Activated CD4-positive, alpha-beta T cell treated with anti-CD3 and anti-CD28 coated beads for 24 hours (primary cell): ENCODE results near the gene CUX1.
"Not testable (repeated sequence)": the region's sequence is repeated elsewhere in the genome, so short reads cannot be mapped to it uniquely, and the experiment has no call there.

ENCODE experiments used
- DNase-seq, 2 donors: peaks; one replicate each; pipeline ENCODE4 v3.0.0-alpha.2; 2020; ENCODE audit warnings: low read depth in 2 of 2

CUX1 gene

DNA sequence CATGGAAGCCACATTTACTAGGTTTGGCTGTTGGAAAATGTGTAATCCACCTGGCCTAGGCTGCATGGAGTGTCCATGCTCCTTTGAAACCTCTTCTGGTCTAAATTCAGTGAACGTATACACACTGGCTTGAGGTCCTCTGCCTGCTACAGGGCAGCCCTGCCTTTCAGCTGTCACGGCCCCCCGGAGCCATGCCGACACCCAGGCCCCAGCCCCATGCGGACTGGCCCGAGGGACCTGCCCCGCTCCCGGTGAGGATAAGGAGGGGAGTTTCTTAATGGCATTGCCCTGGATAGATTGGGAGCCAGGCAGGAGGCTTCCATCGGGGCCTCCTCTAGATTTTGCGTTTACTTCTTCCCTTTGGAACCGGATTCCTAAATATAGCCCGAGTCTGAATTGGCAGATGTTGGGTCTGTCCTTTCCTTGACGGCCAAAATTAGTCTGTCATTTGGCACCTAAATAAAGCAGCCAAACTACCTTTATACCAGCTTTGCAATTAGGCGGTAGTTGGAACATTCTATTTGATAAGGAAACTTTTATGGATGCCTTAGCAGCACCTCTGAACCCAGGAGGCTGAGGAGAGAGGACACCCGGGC lies 397.1 kb downstream of the CUX1 start:
- DNase-seq = no peak

- no peak for DNase-seq
These were observed 397.8 kb downstream of the CUX1 start for GRCh38 chr7:102215256-102215655.

DNA sequence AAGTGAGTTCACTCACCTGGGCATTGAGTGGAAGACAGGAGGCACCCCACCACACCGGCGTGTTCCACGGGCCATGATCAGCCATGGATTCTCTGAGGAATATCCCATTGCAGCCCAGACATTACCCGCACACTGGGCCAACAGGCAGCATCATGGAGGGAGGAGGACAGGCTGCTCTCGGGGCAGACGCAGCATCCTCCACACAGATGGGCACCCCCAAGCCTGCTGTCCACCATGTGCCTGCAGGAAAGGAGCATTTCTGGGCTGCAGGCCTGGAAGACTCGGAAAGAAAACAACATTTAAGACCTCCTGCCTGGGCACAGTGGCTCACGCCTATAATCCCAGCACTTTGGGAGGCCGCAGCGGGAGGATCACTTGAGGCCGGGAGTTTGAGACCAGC lies 398.3 kb downstream of the CUX1 start:
- no peak for DNase-seq

DNA sequence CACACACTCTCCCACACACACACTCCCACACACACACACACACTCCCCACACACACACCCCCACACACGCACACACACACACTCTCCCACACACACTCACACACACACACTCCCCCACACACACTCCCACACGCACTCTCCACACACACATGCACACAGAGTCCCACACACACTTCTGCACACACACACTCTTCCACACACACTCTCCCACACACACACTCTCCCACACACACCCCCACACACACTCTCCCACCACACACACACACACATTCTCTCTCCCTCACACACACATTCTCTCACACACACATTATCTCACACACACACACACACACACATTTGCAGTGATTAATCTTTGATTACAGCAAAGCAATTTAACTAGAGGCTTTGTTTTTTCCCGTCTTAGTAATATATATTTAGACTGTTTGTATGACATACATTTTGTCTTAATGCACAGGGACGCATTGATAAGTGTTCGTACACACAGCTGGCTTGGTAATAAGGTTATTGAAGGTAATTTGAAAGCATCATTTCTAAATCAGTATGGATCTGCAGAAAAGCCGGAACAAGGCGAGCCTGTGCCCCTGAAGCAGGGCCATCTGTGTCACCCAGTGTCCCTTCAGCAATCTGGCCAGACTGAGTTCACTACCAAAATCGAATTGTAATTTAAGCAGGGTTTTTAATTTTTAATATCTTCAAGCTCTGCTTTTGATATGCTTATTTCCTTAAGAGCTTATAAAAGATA lies 399.3 kb downstream of the CUX1 start:
- no peak for DNase-seq

GRCh38 chr7:102220229-102220850 lies 402.9 kb downstream of the CUX1 start:
- no peak for DNase-seq

- no peak for DNase-seq
These were observed 403.8 kb downstream of the CUX1 start for GRCh38 chr7:102220960-102221800.

- no peak for DNase-seq
These were observed 404.5 kb downstream of the CUX1 start for GRCh38 chr7:102221961-102222360.

GRCh38 chr7:102222445-102222844 lies 405.0 kb downstream of the CUX1 start:
- DNase-seq = no peak

- no peak for DNase-seq
These were observed 405.8 kb downstream of the CUX1 start for GRCh38 chr7:102223184-102223583.

DNA sequence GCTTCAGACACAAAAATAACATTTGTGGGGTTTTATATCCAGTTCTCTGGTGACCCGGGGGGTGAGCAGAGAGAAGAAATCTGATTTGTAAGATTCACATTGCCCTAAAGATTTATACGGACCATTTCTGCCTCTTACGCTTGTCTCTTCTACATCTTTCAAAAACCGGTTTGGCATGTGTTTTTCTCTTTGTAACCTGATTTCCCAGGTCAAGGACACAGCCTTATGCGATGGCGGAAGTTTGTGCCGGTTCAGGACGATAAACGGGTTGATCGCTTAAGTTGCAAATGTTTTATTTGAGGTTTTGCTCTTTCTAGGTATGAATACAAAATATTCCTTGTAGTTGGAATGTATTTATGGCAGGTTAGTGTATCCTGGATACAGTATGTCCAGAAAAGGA lies 407.6 kb downstream of the CUX1 start:
- no peak for DNase-seq

DNA sequence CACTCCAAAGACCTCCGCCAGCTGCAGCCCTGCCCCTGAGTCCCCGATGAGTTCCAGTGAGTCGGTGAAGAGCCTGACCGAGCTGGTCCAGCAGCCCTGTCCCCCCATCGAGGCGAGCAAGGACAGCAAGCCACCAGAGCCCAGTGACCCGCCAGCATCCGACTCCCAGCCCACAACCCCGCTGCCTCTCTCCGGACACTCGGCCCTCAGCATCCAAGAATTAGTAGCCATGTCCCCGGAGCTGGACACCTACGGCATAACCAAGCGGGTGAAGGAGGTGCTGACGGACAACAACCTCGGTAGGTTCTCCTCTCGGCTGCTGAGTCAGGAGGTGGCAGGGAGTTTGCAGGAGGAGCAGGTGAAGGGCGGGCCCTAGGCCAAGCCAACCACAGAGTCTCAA lies 409.9 kb downstream of the CUX1 start:
- no peak for DNase-seq

- no peak for DNase-seq
These were observed 411.5 kb downstream of the CUX1 start for GRCh38 chr7:102228935-102229334.

GRCh38 chr7:102230162-102230561 lies 412.7 kb downstream of the CUX1 start:
- not testable (repeated sequence) for DNase-seq

- no peak for DNase-seq
These were observed 413.2 kb downstream of the CUX1 start for GRCh38 chr7:102230593-102230992.

DNA sequence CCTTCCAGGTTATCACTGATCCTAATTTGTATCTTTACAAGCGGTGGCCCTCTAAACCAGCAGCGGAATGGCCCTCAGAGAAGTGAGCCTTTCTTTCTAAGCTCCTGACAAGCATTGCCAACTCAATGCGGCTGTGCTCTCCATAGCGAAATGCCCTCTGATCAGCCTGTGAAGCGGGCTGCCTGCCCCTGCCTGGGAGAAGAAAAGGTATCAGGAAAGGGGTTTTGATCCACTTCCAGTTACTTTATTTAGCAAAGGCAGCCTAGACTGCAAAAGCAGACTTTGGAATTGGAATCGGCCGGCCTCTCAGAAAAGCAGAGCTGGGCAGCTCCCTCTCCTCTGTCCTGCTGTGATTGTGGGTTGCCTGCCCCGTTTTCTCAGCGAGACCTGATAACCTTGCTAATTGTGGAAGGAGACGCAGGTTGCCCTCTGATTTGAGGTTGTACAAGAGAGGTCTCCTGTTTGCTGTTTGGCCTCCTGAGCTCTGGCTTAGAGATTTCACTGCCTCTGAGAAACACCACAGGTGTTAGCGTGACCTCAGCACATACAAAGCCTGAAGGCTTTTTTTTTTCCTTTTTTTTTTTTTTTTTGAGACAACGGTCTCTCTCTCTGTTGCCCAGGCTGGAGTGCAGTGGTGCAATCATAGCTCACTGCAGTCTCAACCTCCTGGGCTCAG lies 415.3 kb downstream of the CUX1 start:
- DNase-seq = no peak

GRCh38 chr7:102234131-102234530 lies 416.7 kb downstream of the CUX1 start:
- no peak for DNase-seq

DNA sequence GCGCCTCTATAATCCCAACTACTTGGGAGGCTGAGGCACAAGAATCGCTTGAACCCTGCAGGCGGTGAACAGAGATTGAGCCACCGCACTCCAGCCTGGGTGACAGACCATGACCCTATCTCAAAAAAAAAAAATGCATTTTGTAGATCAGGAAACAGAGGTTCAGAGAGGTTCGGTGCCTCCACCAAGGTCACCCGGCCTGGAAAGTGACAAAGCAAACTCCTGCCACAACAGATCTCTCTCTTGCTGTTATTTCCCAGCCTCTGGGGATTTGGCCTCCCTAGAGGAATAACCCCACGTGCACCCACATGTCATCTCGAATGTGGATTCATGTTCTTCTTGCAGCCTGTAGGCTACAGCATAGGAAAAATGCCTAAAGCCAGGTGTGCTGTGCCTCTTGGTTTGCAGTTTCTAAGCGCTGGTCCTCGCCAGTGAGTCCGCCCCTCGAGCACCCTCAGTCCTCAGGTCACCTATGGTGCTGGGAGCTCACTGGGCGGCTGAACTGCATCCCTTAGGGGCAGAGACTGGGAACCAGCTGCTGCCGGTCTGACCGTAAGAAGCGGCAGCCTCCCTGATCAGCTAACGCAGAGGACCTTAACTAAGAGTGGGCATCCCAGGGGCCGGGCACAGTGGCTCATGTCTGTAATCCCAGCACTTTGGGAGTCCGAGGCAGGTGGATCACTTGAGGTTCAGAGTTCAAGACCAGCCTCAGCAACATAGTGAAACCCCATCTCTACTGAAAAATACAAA lies 417.6 kb downstream of the CUX1 start:
- DNase-seq = no peak

DNA sequence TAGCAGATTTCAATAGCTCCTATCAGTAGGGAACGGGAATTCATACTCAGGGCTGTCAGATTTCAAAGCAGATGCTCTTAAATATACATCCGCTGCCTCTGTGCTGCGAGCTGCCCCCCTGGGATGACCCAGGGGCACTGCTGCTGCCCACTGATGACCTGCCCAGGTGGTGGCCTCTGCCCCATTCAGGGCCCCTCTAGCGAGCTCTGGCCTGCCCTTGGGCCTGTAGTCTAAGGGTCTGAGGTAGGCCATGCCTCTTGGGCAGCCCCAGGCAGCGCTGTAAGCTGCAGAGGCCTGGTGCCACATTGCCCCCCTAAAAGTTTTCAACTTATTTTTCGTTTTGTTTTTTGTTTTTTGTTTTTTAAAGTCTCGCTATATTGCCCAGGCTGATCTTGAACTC lies 418.7 kb downstream of the CUX1 start:
- DNase-seq = no peak

DNA sequence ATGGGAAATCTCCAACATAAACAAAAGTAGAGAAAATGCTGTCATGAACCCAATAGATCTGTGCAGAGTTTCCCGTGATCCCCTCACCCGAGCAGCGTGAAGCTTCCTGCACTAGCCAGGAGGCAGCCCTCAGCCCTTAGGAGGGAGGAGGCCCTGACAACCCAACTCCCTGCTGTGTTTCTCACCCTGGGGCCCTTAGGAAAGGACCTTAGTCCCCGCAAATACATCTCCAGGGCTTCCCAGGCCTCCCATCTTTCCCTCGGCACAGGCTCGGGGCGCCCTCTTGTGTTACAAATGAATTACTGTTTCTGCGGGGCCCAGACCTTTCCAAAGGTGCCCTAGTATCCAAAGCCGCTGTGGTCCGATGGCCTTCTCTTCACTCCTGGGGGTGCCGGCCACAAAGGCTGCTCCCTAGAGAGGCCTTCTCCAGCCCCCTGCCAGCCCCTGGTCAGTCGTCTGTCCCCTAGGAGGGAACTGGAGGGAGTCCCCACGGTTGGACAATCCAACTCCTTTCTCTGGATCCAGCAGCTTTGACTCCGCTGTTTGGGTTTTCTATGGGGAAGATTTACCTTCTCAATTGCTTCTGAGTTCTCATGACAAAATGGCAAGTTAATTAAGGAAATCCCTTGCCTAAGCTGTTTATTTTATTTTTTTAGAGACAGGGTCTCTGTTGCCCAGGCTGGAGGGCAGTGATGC lies 419.3 kb downstream of the CUX1 start:
- peak; percentile 30 to 31 for DNase-seq

GRCh38 chr7:102239206-102239820 lies 421.9 kb downstream of the CUX1 start:
- DNase-seq = no peak
